CD4-positive, alpha-beta T cell treated with Interleukin-17A for 1 hour (primary cell): ENCODE measurements around the gene ZNF532.

Experiments used
- DNase-seq: peaks from one replicate; pipeline ENCODE4 v3.0.0-alpha.2; 2020

The ZNF532 gene

DNA sequence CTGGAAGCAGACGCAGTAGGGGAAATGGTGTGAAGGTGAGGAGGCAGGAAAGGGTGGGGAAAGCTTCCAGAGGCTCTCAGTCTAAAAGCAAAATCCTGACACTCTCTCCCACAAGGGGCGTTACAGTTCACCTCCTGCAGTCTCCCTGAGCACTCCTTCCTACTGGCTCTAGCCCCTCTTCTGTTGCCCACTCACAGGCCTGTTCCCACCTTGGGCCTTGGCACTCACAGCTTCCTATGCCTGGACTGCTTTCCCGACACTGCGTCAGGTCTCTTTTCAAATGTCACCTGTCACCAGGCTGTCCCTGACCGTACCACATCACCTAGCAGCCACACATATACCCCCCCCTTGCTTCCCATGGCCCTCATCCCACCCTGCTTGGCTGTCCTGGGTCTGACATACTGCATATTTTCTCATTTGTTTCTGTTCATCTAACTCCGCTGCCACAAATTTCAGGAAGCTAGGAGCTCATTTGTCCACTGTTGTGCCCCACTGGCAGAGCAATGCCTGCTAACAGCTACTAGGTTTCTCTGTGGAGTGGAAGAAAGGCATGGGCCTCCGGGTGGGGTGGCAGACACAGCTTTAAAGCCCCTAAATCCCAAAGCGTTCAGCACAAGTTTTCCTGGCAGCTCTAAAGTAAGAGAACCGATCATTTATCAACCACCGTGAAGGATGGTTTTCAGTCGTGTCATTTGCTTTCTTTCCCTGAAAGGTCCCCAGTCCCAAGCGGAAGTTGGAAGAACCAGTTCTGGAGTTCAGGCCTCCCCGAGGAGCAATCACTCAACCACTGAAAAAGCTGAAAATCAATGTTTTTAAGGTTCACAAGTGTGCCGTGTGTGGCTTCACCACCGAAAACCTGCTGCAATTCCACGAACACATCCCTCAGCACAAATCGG is 118.8 kb downstream of the ZNF532 start:
- no peak for DNase-seq

DNA sequence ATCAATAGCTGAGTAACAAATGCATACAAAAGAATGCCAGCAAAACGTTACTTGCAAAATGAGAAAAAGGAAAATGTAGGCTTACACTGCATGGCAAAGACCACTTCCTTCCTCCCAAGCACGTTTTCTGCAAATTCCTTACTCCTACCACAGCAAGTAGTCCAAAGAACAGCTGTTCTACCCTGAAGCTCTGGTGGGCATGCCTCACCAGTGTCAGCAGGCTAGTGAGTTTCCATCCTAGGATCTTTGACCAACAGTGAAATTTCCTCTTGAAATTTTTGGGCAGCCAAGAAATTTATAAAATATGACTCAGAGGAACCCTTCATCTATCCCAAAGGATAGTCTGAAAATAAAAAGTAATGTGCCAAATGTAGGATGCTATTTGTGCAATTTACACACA is 123.9 kb downstream of the ZNF532 start:
- DNase-seq, result no peak

DNA sequence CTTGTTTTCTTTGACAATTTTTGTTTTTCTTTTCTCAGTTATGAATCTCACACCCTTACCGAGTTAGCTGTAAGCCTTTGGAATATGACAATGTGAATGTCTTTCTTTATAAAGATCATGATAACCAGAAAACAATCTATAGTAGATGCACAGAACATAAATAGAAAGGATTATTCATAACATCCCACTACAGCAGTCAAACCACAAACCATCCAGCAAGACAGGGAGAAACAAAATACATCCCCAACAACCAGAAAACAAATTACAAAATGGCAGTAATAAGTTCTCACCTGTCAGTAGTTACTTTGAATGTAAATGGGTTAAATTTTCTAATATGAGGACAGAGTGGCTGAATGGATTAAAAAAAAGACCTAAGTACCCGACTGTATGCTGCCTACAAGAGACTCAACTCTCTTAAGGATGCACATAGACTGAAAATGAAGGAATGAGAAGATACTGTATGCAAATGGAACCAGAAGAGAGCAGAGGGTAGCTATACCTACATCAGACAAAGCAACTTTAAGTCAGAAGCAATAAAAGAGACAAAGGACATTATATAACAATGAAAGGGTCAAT is 124.6 kb downstream of the ZNF532 start:
- DNase-seq, result no peak

DNA sequence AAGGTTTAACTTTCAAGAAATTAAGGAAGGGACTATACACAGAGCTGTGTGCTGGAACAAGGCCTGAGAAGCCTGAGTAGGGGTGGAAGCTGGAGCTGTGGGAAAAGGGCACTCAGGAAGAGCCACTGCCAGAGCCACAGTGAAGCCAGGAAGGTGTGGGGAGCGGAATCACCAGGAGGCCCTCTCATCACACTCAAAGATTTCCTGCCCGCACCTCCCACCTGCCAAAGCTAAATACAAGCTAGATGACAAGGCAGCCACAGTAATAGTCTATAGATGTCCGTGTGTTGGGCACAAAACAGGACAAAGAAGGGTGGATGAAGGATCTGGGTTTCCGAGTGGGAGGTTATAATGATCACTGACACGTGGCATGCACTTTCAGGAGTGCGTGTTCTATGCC is 126.0 kb downstream of the ZNF532 start:
- no peak for DNase-seq

GRCh38 chr18:58991167-58991798 is 126.6 kb downstream of the ZNF532 start:
- DNase-seq, result no peak

DNA sequence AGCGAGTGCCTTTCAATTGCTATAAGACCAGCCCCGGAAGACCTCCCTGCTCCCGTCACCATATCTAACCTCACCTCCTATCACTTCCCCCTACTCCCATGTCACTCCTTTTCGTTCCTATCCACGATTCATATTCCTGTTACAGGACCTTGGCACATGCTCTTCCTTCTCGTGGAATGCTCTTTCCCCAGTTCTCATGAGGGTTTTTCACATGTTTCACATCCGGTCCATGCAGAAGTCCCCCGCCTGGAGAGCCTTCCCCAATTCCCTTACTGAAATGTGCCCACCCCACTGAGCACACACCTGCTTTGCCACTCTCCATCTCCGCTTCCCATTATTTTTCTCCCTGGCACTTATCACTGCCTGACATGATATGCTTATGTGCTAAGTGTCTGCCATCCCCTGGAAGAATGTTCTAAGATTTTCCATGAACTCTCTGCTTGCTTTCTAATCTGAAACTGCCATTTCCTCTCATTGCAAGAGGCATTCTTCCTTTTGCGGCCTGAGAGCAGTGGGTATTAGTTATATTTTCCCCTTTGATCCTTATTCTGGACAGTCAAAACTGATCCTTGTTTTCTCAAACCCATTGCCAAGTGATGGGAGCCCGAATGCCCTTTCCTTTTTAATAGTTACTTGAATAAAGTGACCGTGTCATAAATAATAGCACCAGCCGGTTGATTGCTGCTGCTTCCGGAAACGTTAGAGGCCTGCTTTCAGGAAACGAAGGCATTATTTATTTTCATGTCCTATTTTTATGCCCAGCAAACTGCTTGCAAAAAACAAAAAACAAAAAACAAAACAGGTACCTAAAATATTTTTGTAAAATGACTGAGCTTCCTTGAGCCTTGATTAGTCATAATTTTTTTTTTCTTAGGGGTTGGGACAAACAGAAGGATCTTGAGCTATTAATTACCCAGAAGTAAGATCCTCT is 127.9 kb downstream of the ZNF532 start:
- DNase-seq, result no peak

DNA sequence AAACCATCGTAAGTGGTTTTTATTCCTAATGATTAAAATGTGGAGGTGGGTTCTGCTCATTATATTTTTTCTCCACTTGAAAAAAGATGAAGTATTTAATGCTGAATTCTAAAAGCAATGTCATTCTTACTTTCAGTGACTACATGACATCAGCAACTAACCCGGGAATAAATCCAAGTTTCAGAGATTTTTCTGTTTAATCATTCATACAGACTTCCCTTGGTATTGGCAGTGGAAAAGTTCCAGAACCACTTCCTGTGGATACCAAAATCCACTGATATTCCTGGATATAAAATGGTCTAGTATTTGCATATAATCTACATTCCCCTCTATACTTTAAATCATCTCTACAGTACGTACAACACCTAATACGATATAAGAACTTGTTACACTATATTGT is 128.6 kb downstream of the ZNF532 start:
- DNase-seq, result no peak

GRCh38 chr18:58995663-58996062 is 131.0 kb downstream of the ZNF532 start:
- no peak for DNase-seq

GRCh38 chr18:58996131-58996641 is 131.5 kb downstream of the ZNF532 start:
- no peak for DNase-seq

DNA sequence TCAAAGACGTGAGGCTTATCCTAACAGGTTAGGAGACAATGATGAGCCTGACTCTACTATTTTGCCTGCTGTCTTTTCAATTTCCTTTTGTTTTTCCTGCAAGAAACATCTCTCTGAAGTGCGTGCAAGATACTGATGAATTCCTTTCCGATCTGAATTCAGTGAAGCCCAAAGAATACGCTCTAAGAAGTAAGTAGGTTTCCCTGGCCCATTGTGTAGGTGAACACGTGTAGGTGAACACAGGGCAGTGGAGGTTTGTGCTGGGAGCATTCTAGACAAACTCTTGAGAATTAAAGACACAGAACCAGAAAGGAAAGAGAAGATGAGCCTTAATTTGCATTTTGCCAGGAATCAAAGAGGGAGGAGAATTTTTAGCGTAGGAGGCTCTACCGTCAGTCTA is 132.0 kb downstream of the ZNF532 start:
- DNase-seq, result no peak

DNA sequence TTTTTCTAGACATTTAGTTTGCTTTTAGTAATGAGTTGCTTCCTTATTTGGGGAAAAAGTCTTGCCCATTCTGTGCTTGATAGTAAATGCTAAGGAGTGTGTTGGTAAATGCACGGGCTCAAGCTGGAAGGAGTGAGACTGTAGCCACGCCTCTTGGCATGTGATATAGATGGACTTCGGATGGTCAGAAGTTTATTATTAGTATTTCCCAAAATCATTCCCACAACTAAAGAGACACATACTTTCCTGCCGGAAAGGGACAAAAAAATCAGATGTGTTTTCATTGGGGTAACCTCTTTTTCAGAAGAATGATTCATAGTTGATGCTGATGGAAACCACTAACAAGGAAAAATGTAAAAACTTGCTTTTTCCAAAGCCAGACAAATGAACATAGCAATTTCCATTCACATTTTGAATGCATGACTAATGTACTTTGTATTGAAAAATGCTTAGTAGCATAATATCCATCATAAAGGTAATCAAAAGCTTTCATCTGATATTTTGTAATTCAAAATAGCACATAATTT is 133.2 kb downstream of the ZNF532 start:
- no peak for DNase-seq

GRCh38 chr18:58998401-58999203 is 133.9 kb downstream of the ZNF532 start:
- no peak for DNase-seq

GRCh38 chr18:59001166-59001565 is 136.5 kb downstream of the ZNF532 start:
- DNase-seq, result no peak

DNA sequence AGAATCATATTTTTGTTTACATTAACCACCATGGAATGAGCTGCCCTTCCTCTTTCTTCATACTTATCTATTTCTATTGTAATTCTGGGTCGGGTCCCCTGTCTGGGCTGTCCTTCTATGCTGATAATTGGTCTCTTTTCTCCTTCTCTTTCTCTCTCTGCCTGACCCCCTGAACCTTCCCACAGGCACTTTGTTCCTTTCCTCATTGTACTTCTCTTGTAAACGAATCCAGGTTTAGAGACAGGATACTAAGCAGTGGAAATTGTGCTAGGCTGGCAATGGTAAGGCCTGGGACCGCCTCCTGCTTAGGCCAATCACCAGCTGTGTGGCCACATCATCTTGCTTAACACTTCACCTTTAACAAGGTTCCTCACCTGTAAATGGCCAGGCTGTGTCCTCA is 137.0 kb downstream of the ZNF532 start:
- no peak for DNase-seq

DNA sequence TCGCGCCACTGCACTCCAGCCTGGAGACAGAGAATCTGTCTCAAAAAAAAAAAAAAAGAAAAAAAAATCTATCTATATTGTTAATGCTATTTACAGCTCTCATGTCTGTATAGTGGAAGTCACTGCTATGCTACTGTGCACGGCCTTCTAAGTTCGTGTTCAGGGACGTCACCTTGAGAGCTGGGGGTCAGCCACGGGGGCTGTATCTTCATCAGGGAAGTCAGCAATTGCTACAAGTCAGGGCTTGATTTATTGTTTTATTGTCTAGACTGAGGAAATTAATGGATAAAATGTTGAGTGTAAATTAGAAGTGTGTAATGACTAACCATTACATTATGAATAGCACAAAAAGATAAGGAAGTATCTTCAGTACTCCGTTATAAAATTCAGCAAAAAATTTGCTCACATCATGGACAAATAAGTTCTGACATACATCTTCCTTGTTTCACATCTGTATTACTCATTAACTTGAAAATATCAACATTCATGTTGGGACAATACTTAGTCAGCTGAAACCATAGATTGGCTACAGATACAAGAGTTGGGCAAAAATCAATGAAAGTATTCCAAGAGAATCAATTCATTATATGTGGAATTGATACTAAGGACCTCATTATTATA is 138.4 kb downstream of the ZNF532 start:
- DNase-seq, result no peak

GRCh38 chr18:59005262-59005661 is 140.6 kb downstream of the ZNF532 start:
- no peak for DNase-seq

GRCh38 chr18:59006461-59007067 is 141.9 kb downstream of the ZNF532 start:
- no peak for DNase-seq

- DNase-seq, result no peak
Observed at GRCh38 chr18:59008302-59008974, 143.8 kb downstream of the ZNF532 start.

GRCh38 chr18:59009846-59010245 is 145.2 kb downstream of the ZNF532 start:
- DNase-seq, result no peak

GRCh38 chr18:59011289-59011688 is 146.6 kb downstream of the ZNF532 start:
- DNase-seq, result no peak
